Liver (tissue), 3 donors: ENCODE measurements around the gene ERAP2.

Experiments used
- FOXA1 ChIP-seq: IDR thresholded peaks from 2 replicates; pipeline ENCODE4 v1.6.1; 2016; ENCODE audit warnings: antibody characterized with exemption
- FOXA2 ChIP-seq: IDR thresholded peaks from 2 replicates; pipeline ENCODE4 v1.6.1; 2016; ENCODE audit warnings: antibody characterized with exemption
- JUND ChIP-seq, 2 donors: IDR thresholded peaks; 2 replicates each; pipeline ENCODE4 v1.6.1; 2016; ENCODE audit warnings: antibody characterized with exemption in 2 of 2
- RAD21 ChIP-seq, 2 donors: IDR thresholded peaks; 2 replicates each; pipeline ENCODE4 v1.6.1; 2016; ENCODE audit warnings: antibody characterized with exemption in 2 of 2, mild to moderate bottlenecking in 2 of 2
- RXRA ChIP-seq, 2 donors: IDR thresholded peaks; 2 replicates each; pipeline ENCODE4 v1.6.1; 2017 to 2018; ENCODE audit warnings: antibody characterized with exemption in 2 of 2, mild to moderate bottlenecking in 1 of 2
- SP1 ChIP-seq: IDR thresholded peaks from 2 replicates; pipeline ENCODE4 v1.6.1; 2018; ENCODE audit warnings: antibody characterized with exemption, mild to moderate bottlenecking
- TAF1 ChIP-seq: conservative IDR thresholded peaks from 2 replicates; pipeline ENCODE4 v1.6.1; 2016; ENCODE audit warnings: antibody characterized with exemption, mild to moderate bottlenecking
- YY1 ChIP-seq: IDR thresholded peaks from 2 replicates; pipeline ENCODE4 v1.6.1; 2016; ENCODE audit warnings: antibody characterized with exemption, mild to moderate bottlenecking
- TF ChIP-seq, protein P1 (sequence below): fragments of 150-350 bp; IDR thresholded peaks from 2 replicates; pipeline ENCODE4 v1.5.1; 2017; ENCODE audit warnings: improper control_type of control experiment, low read depth, low read length; ENCODE audit not compliant: missing input control
- TF ChIP-seq, protein P2 (sequence below): IDR thresholded peaks from 2 replicates; pipeline ENCODE4 v1.6.1; 2016; ENCODE audit warnings: antibody characterized with exemption, mild to moderate bottlenecking
- TF ChIP-seq, protein P3 (sequence below): IDR thresholded peaks from 2 replicates; pipeline ENCODE4 v1.6.1; 2016; ENCODE audit warnings: antibody characterized with exemption
- TF ChIP-seq, protein P4 (sequence below): IDR thresholded peaks from 2 replicates; pipeline ENCODE4 v1.6.1; 2016; ENCODE audit warnings: antibody characterized with exemption
- donor health status: healthy.
- donor health status: healthy.

DNA sequence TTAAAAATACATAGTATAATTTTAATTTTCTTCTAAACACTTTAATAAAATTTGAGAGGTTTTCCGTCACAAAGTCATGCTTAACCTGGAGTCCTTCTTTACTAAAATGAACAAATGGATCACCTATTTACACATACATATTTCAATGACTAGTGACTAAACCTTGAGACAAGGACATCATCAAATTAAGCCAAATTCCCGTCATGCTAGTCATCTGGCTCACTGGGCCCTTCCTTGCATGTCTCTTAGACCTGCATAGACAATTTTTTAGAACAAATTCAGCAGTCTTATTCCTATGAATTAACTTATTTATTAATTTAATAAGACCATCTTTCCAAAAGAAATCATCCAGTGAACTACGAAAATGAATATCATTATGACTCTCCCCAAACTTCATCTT lies 26.6 kb downstream of the ERAP2 start:
- TF ChIP-seq, protein P1, sequence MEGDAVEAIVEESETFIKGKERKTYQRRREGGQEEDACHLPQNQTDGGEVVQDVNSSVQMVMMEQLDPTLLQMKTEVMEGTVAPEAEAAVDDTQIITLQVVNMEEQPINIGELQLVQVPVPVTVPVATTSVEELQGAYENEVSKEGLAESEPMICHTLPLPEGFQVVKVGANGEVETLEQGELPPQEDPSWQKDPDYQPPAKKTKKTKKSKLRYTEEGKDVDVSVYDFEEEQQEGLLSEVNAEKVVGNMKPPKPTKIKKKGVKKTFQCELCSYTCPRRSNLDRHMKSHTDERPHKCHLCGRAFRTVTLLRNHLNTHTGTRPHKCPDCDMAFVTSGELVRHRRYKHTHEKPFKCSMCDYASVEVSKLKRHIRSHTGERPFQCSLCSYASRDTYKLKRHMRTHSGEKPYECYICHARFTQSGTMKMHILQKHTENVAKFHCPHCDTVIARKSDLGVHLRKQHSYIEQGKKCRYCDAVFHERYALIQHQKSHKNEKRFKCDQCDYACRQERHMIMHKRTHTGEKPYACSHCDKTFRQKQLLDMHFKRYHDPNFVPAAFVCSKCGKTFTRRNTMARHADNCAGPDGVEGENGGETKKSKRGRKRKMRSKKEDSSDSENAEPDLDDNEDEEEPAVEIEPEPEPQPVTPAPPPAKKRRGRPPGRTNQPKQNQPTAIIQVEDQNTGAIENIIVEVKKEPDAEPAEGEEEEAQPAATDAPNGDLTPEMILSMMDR, result no peak
- TF ChIP-seq, protein P2, sequence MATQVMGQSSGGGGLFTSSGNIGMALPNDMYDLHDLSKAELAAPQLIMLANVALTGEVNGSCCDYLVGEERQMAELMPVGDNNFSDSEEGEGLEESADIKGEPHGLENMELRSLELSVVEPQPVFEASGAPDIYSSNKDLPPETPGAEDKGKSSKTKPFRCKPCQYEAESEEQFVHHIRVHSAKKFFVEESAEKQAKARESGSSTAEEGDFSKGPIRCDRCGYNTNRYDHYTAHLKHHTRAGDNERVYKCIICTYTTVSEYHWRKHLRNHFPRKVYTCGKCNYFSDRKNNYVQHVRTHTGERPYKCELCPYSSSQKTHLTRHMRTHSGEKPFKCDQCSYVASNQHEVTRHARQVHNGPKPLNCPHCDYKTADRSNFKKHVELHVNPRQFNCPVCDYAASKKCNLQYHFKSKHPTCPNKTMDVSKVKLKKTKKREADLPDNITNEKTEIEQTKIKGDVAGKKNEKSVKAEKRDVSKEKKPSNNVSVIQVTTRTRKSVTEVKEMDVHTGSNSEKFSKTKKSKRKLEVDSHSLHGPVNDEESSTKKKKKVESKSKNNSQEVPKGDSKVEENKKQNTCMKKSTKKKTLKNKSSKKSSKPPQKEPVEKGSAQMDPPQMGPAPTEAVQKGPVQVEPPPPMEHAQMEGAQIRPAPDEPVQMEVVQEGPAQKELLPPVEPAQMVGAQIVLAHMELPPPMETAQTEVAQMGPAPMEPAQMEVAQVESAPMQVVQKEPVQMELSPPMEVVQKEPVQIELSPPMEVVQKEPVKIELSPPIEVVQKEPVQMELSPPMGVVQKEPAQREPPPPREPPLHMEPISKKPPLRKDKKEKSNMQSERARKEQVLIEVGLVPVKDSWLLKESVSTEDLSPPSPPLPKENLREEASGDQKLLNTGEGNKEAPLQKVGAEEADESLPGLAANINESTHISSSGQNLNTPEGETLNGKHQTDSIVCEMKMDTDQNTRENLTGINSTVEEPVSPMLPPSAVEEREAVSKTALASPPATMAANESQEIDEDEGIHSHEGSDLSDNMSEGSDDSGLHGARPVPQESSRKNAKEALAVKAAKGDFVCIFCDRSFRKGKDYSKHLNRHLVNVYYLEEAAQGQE, result no peak
- TF ChIP-seq RAD21 (IDR thresholded peaks at IDR 0.05) (no peak), TAF1 (no peak), YY1 (no peak), FOXA1 (no peak), RXRA (IDR thresholded peaks at IDR 0.05) (no peak), SP1 (no peak), FOXA2 (no peak), JUND (IDR thresholded peaks at IDR 0.05) (no peak)
- TF ChIP-seq, protein P3, sequence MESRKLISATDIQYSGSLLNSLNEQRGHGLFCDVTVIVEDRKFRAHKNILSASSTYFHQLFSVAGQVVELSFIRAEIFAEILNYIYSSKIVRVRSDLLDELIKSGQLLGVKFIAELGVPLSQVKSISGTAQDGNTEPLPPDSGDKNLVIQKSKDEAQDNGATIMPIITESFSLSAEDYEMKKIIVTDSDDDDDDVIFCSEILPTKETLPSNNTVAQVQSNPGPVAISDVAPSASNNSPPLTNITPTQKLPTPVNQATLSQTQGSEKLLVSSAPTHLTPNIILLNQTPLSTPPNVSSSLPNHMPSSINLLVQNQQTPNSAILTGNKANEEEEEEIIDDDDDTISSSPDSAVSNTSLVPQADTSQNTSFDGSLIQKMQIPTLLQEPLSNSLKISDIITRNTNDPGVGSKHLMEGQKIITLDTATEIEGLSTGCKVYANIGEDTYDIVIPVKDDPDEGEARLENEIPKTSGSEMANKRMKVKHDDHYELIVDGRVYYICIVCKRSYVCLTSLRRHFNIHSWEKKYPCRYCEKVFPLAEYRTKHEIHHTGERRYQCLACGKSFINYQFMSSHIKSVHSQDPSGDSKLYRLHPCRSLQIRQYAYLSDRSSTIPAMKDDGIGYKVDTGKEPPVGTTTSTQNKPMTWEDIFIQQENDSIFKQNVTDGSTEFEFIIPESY, result no peak
- TF ChIP-seq, protein P4, sequence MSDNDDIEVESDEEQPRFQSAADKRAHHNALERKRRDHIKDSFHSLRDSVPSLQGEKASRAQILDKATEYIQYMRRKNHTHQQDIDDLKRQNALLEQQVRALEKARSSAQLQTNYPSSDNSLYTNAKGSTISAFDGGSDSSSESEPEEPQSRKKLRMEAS, result no peak
